Mammary epithelial cell (primary cell): ENCODE data around the gene SMARCA2.

Source experiments
- CTCF ChIP-seq, 2 donors: IDR thresholded peaks in 1 of 2; conservative IDR thresholded peaks in 1 of 2; 2 replicates each; pipeline ENCODE4 v1.5.1; 2011 to 2012; ENCODE audit warnings: inconsistent platforms in 2 of 2, low read length in 2 of 2, mild to moderate bottlenecking in 2 of 2, control low read depth in 1 of 2, low read depth in 1 of 2; ENCODE audit not compliant: insufficient read depth in 1 of 2; ENCODE audit errors: extremely low read depth in 1 of 2
- EZH2 ChIP-seq: IDR thresholded peaks from 2 replicates; pipeline ENCODE4 v1.6.1; 2012; ENCODE audit warnings: low read length, inconsistent platforms, borderline replicate concordance

- TF ChIP-seq CTCF (conservative IDR thresholded peaks at IDR 0.05 in 1 of 2, IDR thresholded peaks at IDR 0.05 in 1 of 2; ENCODE audit: extremely low read depth in 1 of 2, insufficient read depth in 1 of 2, low read depth in 1 of 2, low read length in 2 of 2) (no peak), EZH2 (no peak)
Observed at GRCh38 chr9:2015581-2016407, 647 bp downstream of the SMARCA2 start.
